ENCODE results near the gene DGKD. TPM values are rescaled to one million over a fixed set of nuclear protein-coding genes. Genes with fewer than 3 reads are reported as not detected.
A peak's percentile ranks its signal among the peaks of the same experiment; 100 is the strongest.

DGKD gene
- total RNA-seq, 6 experiments from 2014 or later: 8.1 to 12.2 (median 10.3) TPM

- Mint-ChIP-seq H3K9me3 (no peaks in the 10 kb centered on the region), H3K36me3 (ENCODE audit: low read depth) (no peaks in the 10 kb centered on the region), H3K27ac (no peak overlapping the region), H3K27me3 (ENCODE audit: insufficient read depth) (peaks cover 38% of the 10 kb centered on the region), H3K4me3 (no peak overlapping the region), H3K4me1 (ENCODE audit: low read depth) (no peaks in the 10 kb centered on the region)
- TF ChIP-seq CTCF (IDR thresholded peaks at IDR 0.05): no peak
- no peak for DNase-seq
These were observed 11.1 kb upstream of the DGKD start for GRCh38 chr2:233343171-233343705.

GRCh38 chr2:233346376-233346775 lies 7.9 kb upstream of the DGKD start:
- no peak for DNase-seq
- Mint-ChIP-seq H3K4me1 (ENCODE audit: low read depth) (peaks cover 25% of the 10 kb centered on the region), H3K36me3 (ENCODE audit: low read depth) (no peaks in the 10 kb centered on the region), H3K27ac (no peak overlapping the region), H3K27me3 (ENCODE audit: insufficient read depth) (peaks cover 49% of the 10 kb centered on the region), H3K4me3 (no peak overlapping the region), H3K9me3 (no peaks in the 10 kb centered on the region)
- no peak for TF ChIP-seq CTCF (IDR thresholded peaks at IDR 0.05)

GRCh38 chr2:233346930-233347329 lies 7.4 kb upstream of the DGKD start:
- Mint-ChIP-seq H3K9me3 (no peaks in the 10 kb centered on the region), H3K4me1 (ENCODE audit: low read depth) (peaks cover 30% of the 10 kb centered on the region), H3K36me3 (ENCODE audit: low read depth) (no peaks in the 10 kb centered on the region), H3K4me3 (no peak overlapping the region), H3K27ac (no peak overlapping the region), H3K27me3 (ENCODE audit: insufficient read depth) (peaks cover 49% of the 10 kb centered on the region)
- no peak for DNase-seq
- no peak for TF ChIP-seq CTCF (IDR thresholded peaks at IDR 0.05)

GRCh38 chr2:233349005-233349998 lies 5.0 kb upstream of the DGKD start:
- H3K36me3 Mint-ChIP-seq (ENCODE audit: low read depth): no peaks in the 10 kb centered on the region
- no peak for DNase-seq
- no peak for TF ChIP-seq CTCF (IDR thresholded peaks at IDR 0.05)
- no peak overlapping the region for H3K27ac Mint-ChIP-seq
- peaks cover 46% of the 10 kb centered on the region for H3K4me1 Mint-ChIP-seq (ENCODE audit: low read depth)
- H3K27me3 Mint-ChIP-seq (ENCODE audit: insufficient read depth): peaks cover 40% of the 10 kb centered on the region
- no peaks in the 10 kb centered on the region for H3K9me3 Mint-ChIP-seq
- no peak overlapping the region for H3K4me3 Mint-ChIP-seq

GRCh38 chr2:233350708-233351107 lies 3.6 kb upstream of the DGKD start:
- Mint-ChIP-seq H3K27ac (peak overlapping the region; percentile 89), H3K4me1 (ENCODE audit: low read depth) (peaks cover 52% of the 10 kb centered on the region), H3K36me3 (ENCODE audit: low read depth) (no peaks in the 10 kb centered on the region), H3K9me3 (no peaks in the 10 kb centered on the region), H3K4me3 (peak overlapping the region; percentile 62), H3K27me3 (ENCODE audit: insufficient read depth) (peaks cover 28% of the 10 kb centered on the region)
- peak; percentile 53 for TF ChIP-seq CTCF (IDR thresholded peaks at IDR 0.05)
- peak; percentile 96 for DNase-seq
